ENCODE results near the gene ADD3.

Gene ADD3

GRCh38 chr10:110002801-110003523 lies 4.8 kb upstream of the ADD3 start:
- no peak for DNase-seq (ENCODE audit: low read depth)

- DNase-seq (ENCODE audit: low read depth): no peak
Measured at GRCh38 chr10:110003524-110003885, 4.3 kb upstream of the ADD3 start.

GRCh38 chr10:110005719-110006118 lies 2.1 kb upstream of the ADD3 start:
- no peak for DNase-seq (ENCODE audit: low read depth)

GRCh38 chr10:110006358-110007160 lies 1.2 kb upstream of the ADD3 start:
- no peak for DNase-seq (ENCODE audit: low read depth)

- DNase-seq (ENCODE audit: low read depth): peak; percentile 39
Measured at GRCh38 chr10:110007161-110007700, 553 bp upstream of the ADD3 start.

- peak; percentile 31 for DNase-seq (ENCODE audit: low read depth)
Measured at GRCh38 chr10:110008518-110009339, 945 bp downstream of the ADD3 start.

GRCh38 chr10:110009736-110010475 lies 2.1 kb downstream of the ADD3 start:
- DNase-seq (ENCODE audit: low read depth): peak; percentile 34

GRCh38 chr10:110010486-110011378 lies 2.9 kb downstream of the ADD3 start:
- DNase-seq (ENCODE audit: low read depth): no peak

GRCh38 chr10:110011681-110012080 lies 3.9 kb downstream of the ADD3 start:
- no peak for DNase-seq (ENCODE audit: low read depth)

GRCh38 chr10:110013630-110014293 lies 6.0 kb downstream of the ADD3 start:
- peak; percentile 22 for DNase-seq (ENCODE audit: low read depth)

GRCh38 chr10:110016039-110016438 lies 8.3 kb downstream of the ADD3 start:
- DNase-seq (ENCODE audit: low read depth): no peak

- no peak for DNase-seq (ENCODE audit: low read depth)
Measured at GRCh38 chr10:110017052-110017451, 9.3 kb downstream of the ADD3 start.

GRCh38 chr10:110017907-110018306 lies 10.1 kb downstream of the ADD3 start:
- no peak for DNase-seq (ENCODE audit: low read depth)

GRCh38 chr10:110020265-110020664 lies 12.5 kb downstream of the ADD3 start:
- no peak for DNase-seq (ENCODE audit: low read depth)

- no peak for DNase-seq (ENCODE audit: low read depth)
Measured at GRCh38 chr10:110022716-110023504, 15.1 kb downstream of the ADD3 start.

GRCh38 chr10:110023785-110024465 lies 16.1 kb downstream of the ADD3 start:
- no peak for DNase-seq (ENCODE audit: low read depth)

- no peak for DNase-seq (ENCODE audit: low read depth)
Measured at GRCh38 chr10:110029450-110029849, 21.7 kb downstream of the ADD3 start.
